Thyroid gland (tissue), 4 donors: ENCODE data around the gene TP53AIP1. TPM values are rescaled to one million over a fixed set of nuclear protein-coding genes. Genes with fewer than 3 reads are reported as not detected.
A peak's percentile ranks its signal among the peaks of the same experiment; 100 is the strongest.

Source experiments
- DNase-seq, 2 donors: peaks; one replicate each; pipeline ENCODE4 v3.0.0-alpha.2; 2019
- H3K27ac ChIP-seq, 3 donors: fragments of 200-600 bp; sonication (generic); 1 replicate in 2 of 3; 2 replicates in 1 of 3; pipeline ENCODE4 v1.5.1; 2016 to 2019; ENCODE audit warnings: mild to moderate bottlenecking in 1 of 3, moderate library complexity in 1 of 3
- H3K27me3 ChIP-seq: fragments of 200-600 bp; sonication (generic); one replicate; pipeline ENCODE4 v1.5.1; 2019
- H3K36me3 ChIP-seq, 2 donors: fragments of 200-600 bp; sonication (generic); one replicate each; pipeline ENCODE4 v1.5.1; 2016 to 2019
- H3K4me1 ChIP-seq, 2 donors: fragments of 200-600 bp; sonication (generic); one replicate each; pipeline ENCODE4 v1.5.1; 2017 to 2019
- H3K4me3 ChIP-seq, 3 donors: fragments of 200-600 bp; sonication (generic); replicated peaks in 1 of 3; 1 replicate in 2 of 3; 2 replicates in 1 of 3; pipeline ENCODE4 v1.5.1; 2016; ENCODE audit warnings: mild to moderate bottlenecking in 1 of 3
- H3K9me3 ChIP-seq: fragments of 200-600 bp; sonication (generic); one replicate; pipeline ENCODE4 v1.5.1; 2017
- CTCF ChIP-seq, 6 experiments: fragments of 200-600 bp in 3 of 6; fragments of 450-650 bp in 3 of 6; sonication (generic) in 3 of 6; IDR thresholded peaks; one replicate each; pipeline ENCODE4 v1.5.1; 2016 to 2019; ENCODE audit warnings: antibody characterized with exemption in 6 of 6, mild to moderate bottlenecking in 2 of 6, inconsistent platforms in 1 of 6, moderate library complexity in 1 of 6
- POLR2A ChIP-seq, 2 donors: fragments of 450-650 bp; IDR thresholded peaks; one replicate each; pipeline ENCODE4 v1.6.1; 2017; ENCODE audit warnings: antibody characterized with exemption in 2 of 2, mild to moderate bottlenecking in 2 of 2, moderate library complexity in 1 of 2
- WGBS, 2 donors: methylation state at CpG; one replicate each; pipeline ENCODE4 v1.1.5; 2017; 5-methylcytosine and 5-hydroxymethylcytosine counted together
- intact Hi-C: fragments of 100-400 bp; cut with DNase I; formaldehyde crosslinking; loops from one replicate; pipeline ENCODE4 v1.15.1; 2023
- total RNA-seq, 4 donors: library from RNA; depleted of rRNA; stranded (reverse); fragments of >200 nt; gene quantifications; one replicate each; pipeline ENCODE4 v1.2.3, GENCODE V29; 2016

TP53AIP1 gene
- total RNA-seq, 4 donors from 2014 or later, result not detected

DNA sequence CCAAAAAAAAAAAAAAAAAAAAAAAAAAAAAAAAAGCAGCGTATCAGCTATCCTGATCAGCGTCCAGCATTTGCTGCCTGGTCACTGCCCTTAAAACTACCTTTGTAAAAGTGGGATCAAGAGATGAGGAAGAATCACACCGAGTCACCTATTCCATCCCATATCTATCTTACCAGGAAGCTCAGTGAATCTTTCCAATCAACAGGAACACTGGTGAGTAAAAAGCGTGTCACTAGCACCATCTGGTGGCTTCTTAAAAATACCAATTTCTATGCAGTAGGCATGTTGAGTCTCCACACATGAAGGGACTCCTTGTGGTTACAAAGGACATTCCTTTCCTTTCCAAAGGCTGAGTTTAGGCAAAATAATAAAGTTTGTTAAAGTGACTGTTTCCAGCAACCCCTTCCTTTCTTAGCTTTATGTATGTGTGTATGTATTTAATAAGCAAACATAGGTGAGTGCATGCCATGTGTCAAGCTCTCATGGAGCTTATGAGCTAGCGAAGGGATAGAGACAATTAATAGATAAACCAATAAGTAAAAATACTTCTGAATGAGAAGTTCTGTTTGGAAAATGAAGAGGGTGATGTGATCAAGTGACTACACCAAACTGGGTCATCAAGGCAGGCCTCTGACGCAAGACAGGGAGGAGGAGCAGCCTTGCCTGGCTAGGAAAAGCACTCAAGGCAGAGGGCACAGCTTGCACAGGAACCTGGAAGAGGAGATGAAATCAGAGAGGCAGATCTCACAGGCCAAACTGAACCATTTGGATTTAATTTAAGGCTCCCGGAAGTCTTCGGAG is 13.9 kb upstream of the TP53AIP1 start:
- Histone ChIP-seq H3K36me3 (no peaks in the 10 kb centered on the region), H3K4me1 (no peaks in the 10 kb centered on the region), H3K9me3 (no peaks in the 10 kb centered on the region), H3K4me3 (no peak overlapping the region), H3K27ac (no peak overlapping the region), H3K27me3 (no peaks in the 10 kb centered on the region)
- TF ChIP-seq CTCF (IDR thresholded peaks at IDR 0.05), result peak in 5 of 6 experiments; percentile 58 to 98 (median 92)
- no peak for TF ChIP-seq POLR2A (IDR thresholded peaks at IDR 0.05)
- intact Hi-C loops, result no loop called here
- 48 to 51% methylated on average over 8 of the region's 8 CpGs for WGBS, 2 donors
- DNase-seq, result peak; percentile 30 to 36

DNA sequence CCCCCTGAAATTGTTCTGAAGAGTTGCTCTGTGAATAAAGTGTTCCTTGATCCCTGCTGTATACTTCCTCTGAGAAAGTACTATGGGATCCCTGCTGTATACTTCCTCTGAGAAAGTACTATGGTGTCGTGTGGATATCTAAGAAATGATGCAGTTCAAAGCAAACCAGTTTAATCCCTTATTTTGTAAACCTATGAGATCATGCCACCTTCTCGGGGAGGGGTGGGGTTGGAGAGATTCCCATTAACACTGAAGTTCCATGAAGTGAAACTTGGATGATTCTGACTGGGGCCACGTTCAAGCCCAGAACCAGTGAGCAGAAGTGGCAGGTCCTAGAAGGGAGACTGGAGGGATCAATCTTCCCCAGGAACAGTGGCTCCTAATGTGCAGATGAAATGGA is 13.0 kb upstream of the TP53AIP1 start:
- intact Hi-C loops, result no loop called here
- Histone ChIP-seq H3K4me1 (no peaks in the 10 kb centered on the region), H3K27ac (no peak overlapping the region), H3K9me3 (no peaks in the 10 kb centered on the region), H3K4me3 (no peak overlapping the region), H3K36me3 (no peaks in the 10 kb centered on the region), H3K27me3 (no peaks in the 10 kb centered on the region)
- 56 to 75% methylated on average over 3 of the region's 3 CpGs for WGBS, 2 donors
- no peak for TF ChIP-seq POLR2A (IDR thresholded peaks at IDR 0.05)
- TF ChIP-seq CTCF (IDR thresholded peaks at IDR 0.05), result no peak
- no peak for DNase-seq

GRCh38 chr11:128953151-128953550 is 10.5 kb upstream of the TP53AIP1 start:
- TF ChIP-seq POLR2A (IDR thresholded peaks at IDR 0.05) (no peak), CTCF (IDR thresholded peaks at IDR 0.05) (no peak)
- H3K27me3 ChIP-seq, result no peaks in the 10 kb centered on the region
- 94% methylated on average over 16 of the region's 16 CpGs for WGBS, 2 donors
- H3K27ac ChIP-seq, result no peak overlapping the region
- H3K4me1 ChIP-seq, result no peaks in the 10 kb centered on the region
- no peak for DNase-seq
- H3K9me3 ChIP-seq, result no peaks in the 10 kb centered on the region
- H3K4me3 ChIP-seq, result no peak overlapping the region
- intact Hi-C loops, result loop anchor here (2.0 kb wide), 1 partner anchor 66 kb away; no protein-coding TSS in a partner anchor
- H3K36me3 ChIP-seq, result no peaks in the 10 kb centered on the region

- intact Hi-C loops, result no loop called here
- H3K4me1 ChIP-seq, result no peaks in the 10 kb centered on the region
Measured at GRCh38 chr11:128949791-128950454, 7.3 kb upstream of the TP53AIP1 start.

More at GRCh38 chr11:128949791-128950454, 7.3 kb upstream of the TP53AIP1 start:
- no peak overlapping the region for H3K4me3 ChIP-seq
- TF ChIP-seq POLR2A (IDR thresholded peaks at IDR 0.05) (no peak), CTCF (IDR thresholded peaks at IDR 0.05) (no peak)
- no peak overlapping the region for H3K27ac ChIP-seq
- no peaks in the 10 kb centered on the region for H3K36me3 ChIP-seq
- no peaks in the 10 kb centered on the region for H3K9me3 ChIP-seq
- H3K27me3 ChIP-seq, result no peaks in the 10 kb centered on the region
- no peak for DNase-seq
- 77 to 84% methylated on average over 13 of the region's 13 CpGs for WGBS, 2 donors
